SK-N-SH (cell line): ENCODE results near the gene CXCL1. TPM values are rescaled to one million over a fixed set of nuclear protein-coding genes. Genes with fewer than 3 reads are reported as not detected.

Experiments used
- CTCF ChIA-PET: fragments of 300-600, 350-600 bp; formaldehyde crosslinking; extraction: SDS; loops from one replicate; lab custom pipeline; 2021; lab: Yijun Ruan, JAX
- POLR2A ChIA-PET: fragments of 350-600 bp; sonication (Branson Sonifier 250); formaldehyde crosslinking; extraction: SDS; loops from one replicate; lab custom pipeline; 2020; ENCODE audit warnings: antibody characterized with exemption, inconsistent platforms; lab: Yijun Ruan, JAX
- DNase-seq: peaks from one replicate; pipeline ENCODE4 v3.0.0; 2012
- H2AFZ ChIP-seq: fragments of 200-600 bp; sonication (generic); 2 replicates; pipeline ENCODE4 v1.8.1; 2016; ENCODE audit warnings: antibody characterized with exemption, mild to moderate bottlenecking, low read depth
- H3F3A ChIP-seq: fragments of 200-600 bp; sonication (generic); replicated peaks from 2 replicates; pipeline ENCODE3; 2016; ENCODE audit warnings: antibody characterized with exemption, mild to moderate bottlenecking; ENCODE audit not compliant: insufficient read depth
- H3K27ac ChIP-seq, 2 experiments: fragments of 200-500 bp in 1 of 2; fragments of 200-600 bp in 1 of 2; sonication (Bioruptor generic) in 1 of 2; sonication (generic), shearing (Covaris generic) in 1 of 2; 2 replicates each; pipeline versions ENCODE4 v1.5.1 to v1.6.1; 2014 to 2016; ENCODE audit warnings: low read depth in 2 of 2, inconsistent platforms in 1 of 2, low read length in 1 of 2, mild to moderate bottlenecking in 1 of 2, mixed read lengths in 1 of 2
- H3K27me3 ChIP-seq: fragments of 200-600 bp; sonication (generic), shearing (Covaris generic); 2 replicates; pipeline ENCODE4 v1.6.1; 2016; ENCODE audit warnings: mixed run types; ENCODE audit not compliant: insufficient read depth
- H3K36me3 ChIP-seq, 2 experiments: fragments of 200-500 bp in 1 of 2; fragments of 200-600 bp in 1 of 2; sonication (Bioruptor generic) in 1 of 2; sonication (generic) in 1 of 2; replicated peaks in 1 of 2; 2 replicates each; pipeline versions ENCODE3 to v1.5.1; 2014 to 2016; ENCODE audit warnings: low read length in 1 of 2, mild to moderate bottlenecking in 1 of 2; ENCODE audit not compliant: insufficient read depth in 2 of 2, control insufficient read depth in 1 of 2
- H3K4me1 ChIP-seq, 2 experiments: fragments of 200-500 bp in 1 of 2; fragments of 200-600 bp in 1 of 2; sonication (Bioruptor generic) in 1 of 2; sonication (generic), shearing (Covaris generic) in 1 of 2; 2 replicates each; pipeline versions ENCODE4 v1.5.1 to v1.6.1; 2014 to 2016; ENCODE audit warnings: low read depth in 1 of 2, low read length in 1 of 2, mixed run types in 1 of 2; ENCODE audit not compliant: insufficient read depth in 2 of 2, control insufficient read depth in 1 of 2
- H3K4me2 ChIP-seq: fragments of 200-600 bp; sonication (generic), shearing (Covaris generic); 2 replicates; pipeline ENCODE4 v1.6.1; 2017; ENCODE audit warnings: mixed run types
- H3K4me3 ChIP-seq, 2 experiments: fragments of 200-500 bp in 1 of 2; fragments of 200-600 bp in 1 of 2; sonication (Bioruptor generic) in 1 of 2; sonication (generic), shearing (Covaris generic) in 1 of 2; 2 replicates each; pipeline versions ENCODE4 v1.5.1 to v1.8.1; 2014 to 2016; ENCODE audit warnings: low read depth in 2 of 2, inconsistent platforms in 1 of 2, low read length in 1 of 2, mild to moderate bottlenecking in 1 of 2, mixed read lengths in 1 of 2, moderate library complexity in 1 of 2
- H3K79me2 ChIP-seq: fragments of 200-600 bp; sonication (generic); 2 replicates; pipeline ENCODE4 v1.8.1; 2017; ENCODE audit warnings: mild to moderate bottlenecking; ENCODE audit not compliant: insufficient read depth
- H3K9ac ChIP-seq: fragments of 200-600 bp; sonication (generic); 2 replicates; pipeline ENCODE4 v1.6.1; 2017; ENCODE audit warnings: mixed run types
- H3K9me2 ChIP-seq: fragments of 200-600 bp; sonication (generic); 2 replicates; pipeline ENCODE4 v1.6.1; 2017; ENCODE audit warnings: mixed run types
- H3K9me3 ChIP-seq: fragments of 200-600 bp; sonication (generic); 2 replicates; pipeline ENCODE4 v1.6.1; 2017; ENCODE audit warnings: mixed run types, mild to moderate bottlenecking, moderate library complexity
- H4K20me1 ChIP-seq: fragments of 200-600 bp; sonication (generic); 2 replicates; pipeline ENCODE4 v1.6.1; 2017; ENCODE audit warnings: mild to moderate bottlenecking, mixed run types; ENCODE audit not compliant: insufficient read depth
- CHD2 ChIP-seq: fragments of 150-350 bp; IDR thresholded peaks from 2 replicates; pipeline ENCODE4 v1.6.1; 2018; ENCODE audit warnings: low read length; ENCODE audit not compliant: partially characterized antibody
- CTCF ChIP-seq: fragments of 200-600 bp; sonication (generic); IDR thresholded peaks from 2 replicates; pipeline ENCODE4 v1.6.1; 2017; ENCODE audit warnings: antibody characterized with exemption, mild to moderate bottlenecking, moderate library complexity
- ELF1 ChIP-seq: IDR thresholded peaks from 2 replicates; pipeline ENCODE4 v1.4.0; 2012
- FOXM1 ChIP-seq: IDR thresholded peaks from 2 replicates; pipeline ENCODE4 v1.4.0; 2012; ENCODE audit warnings: low read depth, mild to moderate bottlenecking
- GATA2 ChIP-seq: sonication (generic); formaldehyde crosslinking; IDR thresholded peaks from 2 replicates; pipeline ENCODE4 v1.5.0; 2020; ENCODE audit warnings: mild to moderate bottlenecking, missing genetic modification reagents
- MAX ChIP-seq: IDR thresholded peaks from 2 replicates; pipeline ENCODE4 v1.4.0; 2012; ENCODE audit warnings: low read depth
- MXI1 ChIP-seq: IDR thresholded peaks from 2 replicates; pipeline ENCODE4 v1.6.1; 2012; ENCODE audit warnings: mild to moderate bottlenecking, low read depth, low read length, improper control_type of control experiment
- NFIC ChIP-seq: IDR thresholded peaks from 2 replicates; pipeline ENCODE4 v1.4.0; 2012; ENCODE audit warnings: borderline replicate concordance
- PBX3 ChIP-seq: IDR thresholded peaks from 2 replicates; pipeline ENCODE4; 2012
- POLR2AphosphoS5 ChIP-seq: IDR thresholded peaks from 2 replicates; pipeline ENCODE4 v1.6.1; 2012; ENCODE audit warnings: low read depth, low read length
- RAD21 ChIP-seq: IDR thresholded peaks from 2 replicates; pipeline ENCODE4 v1.6.1; 2012; ENCODE audit warnings: mild to moderate bottlenecking, low read length
- RCOR1 ChIP-seq: fragments of 150-350 bp; IDR thresholded peaks from 2 replicates; pipeline ENCODE4 v1.6.1; 2017; ENCODE audit warnings: antibody characterized with exemption, low read length
- RFX5 ChIP-seq: IDR thresholded peaks from 2 replicates; pipeline ENCODE4 v1.6.1; 2012; ENCODE audit warnings: mild to moderate bottlenecking, improper control_type of control experiment, low read length
- RXRA ChIP-seq: IDR thresholded peaks from 2 replicates; pipeline ENCODE4 v1.4.0; 2012; ENCODE audit warnings: low read depth, mild to moderate bottlenecking, borderline replicate concordance
- SIN3A ChIP-seq: IDR thresholded peaks from 2 replicates; pipeline ENCODE4 v1.6.1; 2012; ENCODE audit warnings: low read depth, mild to moderate bottlenecking, low read length, moderate library complexity, borderline replicate concordance
- TAF1 ChIP-seq: IDR thresholded peaks from 2 replicates; pipeline ENCODE4 v1.6.1; 2012; ENCODE audit warnings: low read depth, mild to moderate bottlenecking, low read length, moderate library complexity, borderline replicate concordance
- TCF12 ChIP-seq: IDR thresholded peaks from 2 replicates; pipeline ENCODE4 v1.4.0; 2012
- TEAD4 ChIP-seq: IDR thresholded peaks from 2 replicates; pipeline ENCODE4 v1.4.0; 2012; ENCODE audit warnings: mild to moderate bottlenecking, borderline replicate concordance; ENCODE audit not compliant: insufficient read depth
- USF1 ChIP-seq: IDR thresholded peaks from 2 replicates; pipeline ENCODE4 v1.4.0; 2012; ENCODE audit warnings: low read depth, borderline replicate concordance
- USF2 ChIP-seq: fragments of 150-350 bp; IDR thresholded peaks from 2 replicates; pipeline ENCODE4 v1.6.1; 2017; ENCODE audit warnings: antibody characterized with exemption, low read length, low read depth, borderline replicate concordance
- YY1 ChIP-seq: IDR thresholded peaks from 2 replicates; pipeline ENCODE4 v1.4.0; 2012; ENCODE audit warnings: low read depth, mild to moderate bottlenecking
- ZBTB33 ChIP-seq: IDR thresholded peaks from 2 replicates; pipeline ENCODE4 v1.4.0; 2012; ENCODE audit warnings: low read depth, borderline replicate concordance
- WGBS: methylation state at CpG from one replicate; pipeline ENCODE4 v1.1.6; 2017; ENCODE audit warnings: low lambda C conversion rate; 5-methylcytosine and 5-hydroxymethylcytosine counted together
- polyA plus RNA-seq, 3 experiments: library from polyadenylated mRNA; depleted of rRNA; stranded (reverse); fragments of >200 nt; gene quantifications; 2 replicates each; pipeline ENCODE4 v1.2.3, GENCODE V29; 2012

The CXCL1 gene
- polyA plus RNA-seq, 1 of the 3 experiments (the other 2 are of a cell fraction) = 0.12 TPM

- ChIA-PET CTCF (no interaction called here), POLR2A (no interaction called here)
- H3K9me2 ChIP-seq = 0 out of 2 replicates have a peak, but pooled peaks cover 3% of the 10 kb centered on the region
- TF ChIP-seq FOXM1 (no peak), MAX (no peak), RXRA (no peak), SIN3A (no peak), CTCF (no peak)
- no peaks in the 10 kb centered on the region for H3K4me1 ChIP-seq
- H3F3A ChIP-seq = peaks cover 4% of the 10 kb centered on the region
- H3K4me3 ChIP-seq = no peak overlapping the region
- no peak overlapping the region for H3K4me2 ChIP-seq
- H3K9me3 ChIP-seq = no peaks in the 10 kb centered on the region
- DNase-seq = no peak
- no peak overlapping the region for H3K27ac ChIP-seq
- H4K20me1 ChIP-seq = no peaks in the 10 kb centered on the region
- no peak overlapping the region for H3K9ac ChIP-seq
- no peaks in the 10 kb centered on the region for H3K79me2 ChIP-seq
- H3K27me3 ChIP-seq = peaks cover 10% of the 10 kb centered on the region; the same call in 1 of the 2 replicates
- H2AFZ ChIP-seq = no peak overlapping the region
- H3K36me3 ChIP-seq = no peaks in the 10 kb centered on the region
These were observed 25.8 kb upstream of the CXCL1 start for GRCh38 chr4:73843369-73843768.

DNA sequence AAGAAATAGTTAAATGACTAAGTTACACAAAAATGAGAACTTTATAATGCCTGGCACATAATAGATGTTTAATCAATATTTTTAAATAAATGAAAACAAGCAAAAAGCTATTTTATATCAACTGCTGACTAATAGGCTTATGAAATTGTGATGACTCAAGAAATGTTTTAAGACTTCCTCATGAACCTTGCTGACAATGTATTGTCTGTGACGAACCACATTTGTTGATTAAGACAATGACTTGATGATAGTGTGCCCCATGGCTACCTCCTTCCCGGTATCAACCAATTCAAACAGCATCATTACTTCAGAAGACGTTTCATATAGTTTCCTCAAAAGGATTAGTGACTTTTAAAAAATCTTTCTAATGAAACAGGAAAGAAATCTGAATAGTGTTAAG is 24.8 kb upstream of the CXCL1 start:
- H4K20me1 ChIP-seq = no peaks in the 10 kb centered on the region
- H3K9ac ChIP-seq = no peak overlapping the region
- H3F3A ChIP-seq = peaks cover 4% of the 10 kb centered on the region
- no peak overlapping the region for H3K4me3 ChIP-seq
- no peak overlapping the region for H3K27ac ChIP-seq
- H2AFZ ChIP-seq = no peak overlapping the region
- H3K27me3 ChIP-seq = peaks cover 10% of the 10 kb centered on the region; the same call in 1 of the 2 replicates
- ChIA-PET CTCF (no interaction called here), POLR2A (no interaction called here)
- TF ChIP-seq GATA2 (CRISPR knock-in tag) = no peak
- no peak for TF ChIP-seq YY1
- no peak for TF ChIP-seq RCOR1
- TF ChIP-seq SIN3A = no peak
- TF ChIP-seq ZBTB33 = no peak
- no peak for TF ChIP-seq RFX5
- TF ChIP-seq USF2 = no peak
- no peak for TF ChIP-seq TAF1
- no peak for TF ChIP-seq MAX
- no peak for TF ChIP-seq USF1
- TF ChIP-seq TEAD4 = no peak
- TF ChIP-seq POLR2AphosphoS5 = no peak
- no peak for TF ChIP-seq CHD2
- no peak for TF ChIP-seq RAD21
- no peak for TF ChIP-seq MXI1
- TF ChIP-seq TCF12 = no peak
- no peak for TF ChIP-seq PBX3
- TF ChIP-seq NFIC = no peak
- TF ChIP-seq FOXM1 = no peak
- no peak for TF ChIP-seq ELF1
- H3K4me1 ChIP-seq = no peaks in the 10 kb centered on the region
- H3K9me3 ChIP-seq = no peaks in the 10 kb centered on the region
- no peaks in the 10 kb centered on the region for H3K36me3 ChIP-seq
- WGBS = 1% methylated on average over 3 of the region's 3 CpGs
- H3K9me2 ChIP-seq = 0 out of 2 replicates have a peak, but pooled peaks cover 3% of the 10 kb centered on the region
- no peaks in the 10 kb centered on the region for H3K79me2 ChIP-seq
- H3K4me2 ChIP-seq = no peak overlapping the region
- DNase-seq = no peak
